H54 (cell line): Measurements from ENCODE around the gene PTK7.
A peak's percentile ranks its signal among the peaks of the same experiment; 100 is the strongest.
"Not testable (repeated sequence)": the region's sequence is repeated elsewhere in the genome, so short reads cannot be mapped to it uniquely, and the experiment has no call there.

Experiments used
- DNase-seq: peaks from one replicate; pipeline ENCODE4 v3.0.0; 2011; ENCODE audit warnings: low spot score, mixed read lengths; ENCODE audit not compliant: insufficient read length
- FAIRE-seq: peaks from 3 replicates; lab custom pipeline; 2011; peaks lifted over from hg19 to GRCh38; lab: Jason Lieb, UNC
- POLR2A ChIP-seq: IDR thresholded peaks from 2 replicates; pipeline ENCODE4 v1.6.1; 2011; ENCODE audit warnings: low read depth, mild to moderate bottlenecking, low read length

PTK7 gene

GRCh38 chr6:43125555-43125954 is 49.4 kb downstream of the PTK7 start:
- no peak for TF ChIP-seq POLR2A
- no peak for DNase-seq
- no peak for FAIRE-seq

GRCh38 chr6:43127180-43127579 is 51.1 kb downstream of the PTK7 start:
- FAIRE-seq (no peak), DNase-seq (no peak)
- TF ChIP-seq POLR2A: no peak

GRCh38 chr6:43127877-43128276 is 51.8 kb downstream of the PTK7 start:
- no peak for DNase-seq

GRCh38 chr6:43128926-43129325 is 52.8 kb downstream of the PTK7 start:
- no peak for DNase-seq
- no peak for FAIRE-seq
- no peak for TF ChIP-seq POLR2A

More at GRCh38 chr6:43127877-43128276, 51.8 kb downstream of the PTK7 start:
- no peak for TF ChIP-seq POLR2A
- FAIRE-seq: no peak

- no peak for TF ChIP-seq POLR2A
- no peak for FAIRE-seq
- peak; percentile 39 for DNase-seq
Measured at GRCh38 chr6:43129434-43130194, 53.5 kb downstream of the PTK7 start.

GRCh38 chr6:43130429-43130828 is 54.3 kb downstream of the PTK7 start:
- FAIRE-seq (no peak), DNase-seq (no peak)
- no peak for TF ChIP-seq POLR2A

GRCh38 chr6:43131379-43131778 is 55.3 kb downstream of the PTK7 start:
- FAIRE-seq, DNase-seq: not testable (repeated sequence)

GRCh38 chr6:43138267-43138666 is 62.2 kb downstream of the PTK7 start:
- no peak for TF ChIP-seq POLR2A
- DNase-seq (no peak), FAIRE-seq (no peak)

GRCh38 chr6:43139973-43140372 is 63.9 kb downstream of the PTK7 start:
- not testable (repeated sequence) for DNase-seq, FAIRE-seq

- no peak for DNase-seq
- TF ChIP-seq POLR2A: no peak
- no peak for FAIRE-seq
Measured at GRCh38 chr6:43141644-43142043, 65.5 kb downstream of the PTK7 start.

- no peak for DNase-seq
- FAIRE-seq: no peak
- no peak for TF ChIP-seq POLR2A
Measured at GRCh38 chr6:43142101-43142500, 66.0 kb downstream of the PTK7 start.

GRCh38 chr6:43143235-43144128 is 67.4 kb downstream of the PTK7 start:
- DNase-seq: peak; percentile 96
- peak; percentile 80 for FAIRE-seq
- TF ChIP-seq POLR2A: no peak

- no peak for TF ChIP-seq POLR2A
- DNase-seq: no peak
- FAIRE-seq: no peak
Measured at GRCh38 chr6:43144879-43145278, 68.8 kb downstream of the PTK7 start.

GRCh38 chr6:43146261-43146660 is 70.1 kb downstream of the PTK7 start:
- TF ChIP-seq POLR2A: no peak
- FAIRE-seq: no peak
- DNase-seq: no peak
